Measurements from ENCODE around the gene CTSD. TPM values are rescaled to one million over a fixed set of nuclear protein-coding genes. Genes with fewer than 3 reads are reported as not detected.

Gene CTSD
- polyA plus RNA-seq, 1 of the 3 experiments (the other 2 are of a cell fraction) = 187 TPM

DNA sequence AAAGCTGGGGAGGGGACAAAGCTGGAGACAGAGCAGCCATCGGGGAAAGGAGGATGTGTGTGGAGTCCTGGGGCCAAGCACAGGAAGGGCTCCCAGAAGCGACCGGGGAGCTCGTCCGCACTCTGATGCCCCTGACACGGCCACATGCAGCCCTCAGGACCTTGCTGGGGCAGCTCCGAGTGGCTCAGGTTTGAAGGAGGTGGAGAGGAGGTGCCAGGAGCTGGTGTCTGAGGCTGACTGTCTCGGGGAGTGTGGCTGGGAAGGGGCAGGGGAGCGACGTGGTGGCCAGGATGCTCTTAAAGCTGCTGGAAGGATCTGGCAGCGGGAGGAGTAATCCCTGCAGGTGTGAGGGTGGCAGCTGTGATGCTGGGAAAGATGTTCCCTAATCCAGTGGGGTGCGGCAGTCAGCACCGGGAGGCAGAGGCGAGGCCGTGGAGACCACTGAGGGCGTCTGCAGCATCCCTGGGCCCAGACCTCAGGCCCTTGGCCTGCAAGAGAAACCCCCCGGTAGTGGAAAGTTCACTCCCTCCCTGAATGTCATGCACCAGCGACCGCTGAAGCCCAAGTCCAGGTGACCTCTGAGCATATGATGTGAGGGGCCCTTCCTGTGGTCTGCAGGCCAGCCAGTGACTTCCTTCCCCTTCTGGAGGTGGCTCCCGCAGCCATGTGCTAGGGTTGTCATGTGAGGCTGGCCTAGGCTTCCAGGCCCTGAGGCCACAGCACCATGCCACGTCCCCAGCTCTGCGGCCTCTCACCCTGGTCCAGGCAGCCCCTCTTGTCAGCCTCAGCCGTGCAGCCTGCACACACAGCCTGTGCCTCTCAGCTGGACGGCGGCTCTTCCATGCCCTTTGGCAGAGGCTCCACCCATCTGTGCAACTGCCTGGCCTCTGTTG, 17.2 kb upstream of the CTSD start:
- Histone ChIP-seq H3K9me3 (no peaks in the 10 kb centered on the region), H3K4me3 (ENCODE audit: low read depth in 2 of 2, low read length in 1 of 2) (no peak overlapping the region), H3K27me3 (ENCODE audit: insufficient read depth) (no peaks in the 10 kb centered on the region), H3F3A (replicated peaks; ENCODE audit: insufficient read depth) (no peaks in the 10 kb centered on the region), H2AFZ (ENCODE audit: low read depth) (no peak overlapping the region), H3K36me3 (replicated peaks in 1 of 2; ENCODE audit: control insufficient read depth in 1 of 2, insufficient read depth in 2 of 2, low read length in 1 of 2) (no peaks in the 10 kb centered on the region), H3K27ac (ENCODE audit: low read depth in 2 of 2, low read length in 1 of 2) (no peak overlapping the region; a peak in 1 of 4 replicates), H3K79me2 (ENCODE audit: insufficient read depth) (no peaks in the 10 kb centered on the region), H3K9me2 (no peaks in the 10 kb centered on the region), H3K4me1 (ENCODE audit: control insufficient read depth in 1 of 2, insufficient read depth in 2 of 2, low read depth in 1 of 2, low read length in 1 of 2) (peaks cover 0 to 7% of the 10 kb centered on the region in 2 experiments; a peak in 1 of 4 replicates), H3K9ac (no peak overlapping the region), H4K20me1 (ENCODE audit: insufficient read depth) (no peaks in the 10 kb centered on the region), H3K4me2 (no peak overlapping the region)
- peak; percentile 61 for DNase-seq
- peak; percentile 28; the same call in 1 of the 2 replicates for TF ChIP-seq MXI1 (IDR thresholded peaks at IDR 0.05; ENCODE audit: low read depth, low read length)
- TF ChIP-seq POLR2AphosphoS5 (IDR thresholded peaks at IDR 0.05; ENCODE audit: low read depth, low read length) = no peak
- 76% methylated on average over 15 of the region's 25 CpGs for WGBS (ENCODE audit: low lambda C conversion rate)
- ChIA-PET POLR2A (no interaction called here), CTCF (interaction anchor here (0.6 to 1.7 kb wide), 3 partner anchors 24 to 87 kb away, joined by 3 to 7 read pairs (median 3); no protein-coding TSS in a partner anchor)

DNA sequence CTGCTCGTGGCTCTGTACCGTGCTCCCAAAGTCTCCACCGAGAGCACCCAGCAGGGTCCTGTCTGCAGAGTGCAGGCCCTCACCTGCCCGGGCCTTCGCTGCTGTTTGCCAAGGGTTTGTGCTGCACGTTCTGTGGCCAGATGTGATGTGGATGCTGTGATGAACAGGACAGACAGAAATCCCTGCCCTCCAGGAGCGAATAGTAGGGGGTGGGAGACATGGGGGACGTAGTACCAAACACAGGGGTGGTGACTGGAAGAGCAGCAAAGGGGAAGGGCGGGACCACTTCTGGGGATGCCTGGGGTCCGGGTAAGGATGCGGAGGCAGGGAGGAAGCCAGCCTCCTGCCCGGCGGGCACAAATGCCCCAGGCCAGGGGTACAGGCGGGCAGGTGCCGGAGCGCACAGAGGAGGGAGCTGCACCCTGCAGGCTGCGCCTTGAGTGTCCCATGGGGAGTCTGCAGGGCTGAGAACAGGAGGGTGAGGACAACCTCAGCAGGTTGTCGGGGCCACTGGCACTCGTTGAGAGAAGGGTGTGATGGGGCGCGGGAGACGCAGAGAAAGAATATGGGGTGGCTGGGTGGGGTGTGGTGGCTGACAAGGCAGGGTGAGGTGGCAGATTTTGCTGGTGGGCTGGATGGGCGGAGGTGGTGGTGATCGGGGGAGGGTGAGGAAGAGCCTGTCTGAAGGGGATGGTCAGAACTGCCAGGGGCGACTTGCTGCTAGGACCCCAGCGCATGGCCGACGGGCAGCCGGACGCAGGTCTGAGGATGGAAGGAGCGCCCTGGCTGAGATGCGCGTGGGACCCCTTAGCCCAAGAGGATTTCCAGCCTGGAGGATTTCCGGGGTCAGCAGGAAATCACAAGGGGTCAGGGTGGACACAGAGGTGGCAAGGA, 16.3 kb upstream of the CTSD start:
- ChIA-PET CTCF (interaction anchor here (1.3 to 1.7 kb wide), 2 partner anchors 25 to 53 kb away, joined by 3 to 7 read pairs; no protein-coding TSS in a partner anchor), POLR2A (no interaction called here)
- Histone ChIP-seq H3K4me1 (ENCODE audit: control insufficient read depth in 1 of 2, insufficient read depth in 2 of 2, low read depth in 1 of 2, low read length in 1 of 2) (peaks cover 0 to 7% of the 10 kb centered on the region in 2 experiments; a peak in 1 of 4 replicates), H3K79me2 (ENCODE audit: insufficient read depth) (no peaks in the 10 kb centered on the region), H3K27me3 (ENCODE audit: insufficient read depth) (no peaks in the 10 kb centered on the region), H3K4me2 (no peak overlapping the region), H3K9ac (no peak overlapping the region), H3K9me3 (no peaks in the 10 kb centered on the region), H4K20me1 (ENCODE audit: insufficient read depth) (no peaks in the 10 kb centered on the region), H3K9me2 (no peaks in the 10 kb centered on the region), H3K36me3 (replicated peaks in 1 of 2; ENCODE audit: control insufficient read depth in 1 of 2, insufficient read depth in 2 of 2, low read length in 1 of 2) (no peaks in the 10 kb centered on the region), H3F3A (replicated peaks; ENCODE audit: insufficient read depth) (no peaks in the 10 kb centered on the region), H3K4me3 (ENCODE audit: low read depth in 2 of 2, low read length in 1 of 2) (no peak overlapping the region), H2AFZ (ENCODE audit: low read depth) (no peak overlapping the region), H3K27ac (ENCODE audit: low read depth in 2 of 2, low read length in 1 of 2) (no peak overlapping the region)
- peak; percentile 21 for DNase-seq
- TF ChIP-seq SIN3A (IDR thresholded peaks at IDR 0.05; ENCODE audit: borderline replicate concordance, low read depth, low read length) = no peak
- TF ChIP-seq RXRA (IDR thresholded peaks at IDR 0.05; ENCODE audit: borderline replicate concordance, low read depth) = no peak
- WGBS (ENCODE audit: low lambda C conversion rate) = 83% methylated on average over 29 of the region's 34 CpGs

DNA sequence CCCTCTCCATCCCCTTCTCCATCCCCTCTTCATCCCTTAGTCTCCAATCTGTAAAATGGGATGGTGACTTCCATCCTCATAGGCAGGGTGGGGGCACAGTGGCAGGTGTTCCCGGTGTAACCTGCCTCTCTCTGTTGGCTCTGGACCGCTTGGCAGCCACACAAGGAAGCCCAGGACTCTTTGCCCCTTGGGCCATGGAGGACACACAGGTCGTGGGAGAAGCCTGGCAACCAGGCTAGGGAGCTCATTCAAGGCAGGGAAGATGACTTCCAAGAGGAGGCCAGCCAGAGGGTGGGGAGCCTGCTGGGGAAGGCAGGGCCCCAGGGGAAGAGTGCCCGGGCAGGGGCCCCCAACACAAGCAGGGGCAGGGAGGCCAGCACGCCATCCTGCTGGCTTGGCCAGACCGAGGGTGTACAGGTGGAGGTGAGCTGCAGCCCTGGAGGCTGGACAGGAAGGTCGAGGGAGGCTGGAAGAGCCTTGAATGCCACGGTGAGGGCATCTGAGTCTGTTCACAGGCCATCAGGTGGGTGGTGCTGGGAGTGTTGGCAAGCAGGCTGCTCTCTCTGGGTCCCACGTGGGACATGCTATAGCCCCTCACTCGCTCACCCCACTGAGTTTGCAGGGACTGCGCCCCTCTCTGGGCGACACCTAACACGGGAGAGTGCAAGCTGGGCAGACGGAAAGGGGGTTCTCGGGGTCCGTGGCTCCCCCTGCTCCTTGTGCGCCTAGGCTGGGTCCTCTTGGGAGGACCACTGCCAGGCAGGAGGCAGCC, 15.5 kb upstream of the CTSD start:
- Histone ChIP-seq H2AFZ (ENCODE audit: low read depth) (no peak overlapping the region), H3K27me3 (ENCODE audit: insufficient read depth) (no peaks in the 10 kb centered on the region), H3K9me2 (no peaks in the 10 kb centered on the region), H3K9ac (no peak overlapping the region), H4K20me1 (ENCODE audit: insufficient read depth) (no peaks in the 10 kb centered on the region), H3K4me1 (ENCODE audit: control insufficient read depth in 1 of 2, insufficient read depth in 2 of 2, low read depth in 1 of 2, low read length in 1 of 2) (peaks cover 0 to 7% of the 10 kb centered on the region in 2 experiments; a peak in 1 of 4 replicates), H3K36me3 (replicated peaks in 1 of 2; ENCODE audit: control insufficient read depth in 1 of 2, insufficient read depth in 2 of 2, low read length in 1 of 2) (no peaks in the 10 kb centered on the region), H3K4me3 (ENCODE audit: low read depth in 2 of 2, low read length in 1 of 2) (no peak overlapping the region), H3K27ac (ENCODE audit: low read depth in 2 of 2, low read length in 1 of 2) (no peak overlapping the region), H3F3A (replicated peaks; ENCODE audit: insufficient read depth) (no peaks in the 10 kb centered on the region), H3K4me2 (no peak overlapping the region), H3K79me2 (ENCODE audit: insufficient read depth) (no peaks in the 10 kb centered on the region), H3K9me3 (no peaks in the 10 kb centered on the region)
- 69% methylated on average over 9 of the region's 17 CpGs for WGBS (ENCODE audit: low lambda C conversion rate)
- CTCF ChIA-PET = interaction anchor here (1.0 kb wide), 1 partner anchor 85 kb away, joined by 4 read pairs; no protein-coding TSS in a partner anchor
- no peak for DNase-seq
- POLR2A ChIA-PET = no interaction called here
- TF ChIP-seq POLR2AphosphoS5 (IDR thresholded peaks at IDR 0.05; ENCODE audit: low read depth, low read length) (no peak), GABPA (IDR thresholded peaks at IDR 0.05; ENCODE audit: low read depth) (no peak), FOSL2 (IDR thresholded peaks at IDR 0.05; ENCODE audit: borderline replicate concordance, low read depth) (no peak), GATA2 (CRISPR knock-in tag; IDR thresholded peaks at IDR 0.05) (no peak), MXI1 (IDR thresholded peaks at IDR 0.05; ENCODE audit: low read depth, low read length) (no peak), ELF1 (IDR thresholded peaks at IDR 0.05) (no peak), MEF2A (IDR thresholded peaks at IDR 0.05; ENCODE audit: borderline replicate concordance, low read depth) (no peak), RXRA (IDR thresholded peaks at IDR 0.05; ENCODE audit: borderline replicate concordance, low read depth) (no peak), FOXM1 (IDR thresholded peaks at IDR 0.05; ENCODE audit: low read depth) (no peak), CHD2 (IDR thresholded peaks at IDR 0.05; ENCODE audit: low read length, partially characterized antibody) (no peak)
- TF ChIP-seq, protein P1, sequence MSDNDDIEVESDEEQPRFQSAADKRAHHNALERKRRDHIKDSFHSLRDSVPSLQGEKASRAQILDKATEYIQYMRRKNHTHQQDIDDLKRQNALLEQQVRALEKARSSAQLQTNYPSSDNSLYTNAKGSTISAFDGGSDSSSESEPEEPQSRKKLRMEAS (IDR thresholded peaks at IDR 0.05; ENCODE audit: low read depth) = no peak
- TF ChIP-seq, protein P2, sequence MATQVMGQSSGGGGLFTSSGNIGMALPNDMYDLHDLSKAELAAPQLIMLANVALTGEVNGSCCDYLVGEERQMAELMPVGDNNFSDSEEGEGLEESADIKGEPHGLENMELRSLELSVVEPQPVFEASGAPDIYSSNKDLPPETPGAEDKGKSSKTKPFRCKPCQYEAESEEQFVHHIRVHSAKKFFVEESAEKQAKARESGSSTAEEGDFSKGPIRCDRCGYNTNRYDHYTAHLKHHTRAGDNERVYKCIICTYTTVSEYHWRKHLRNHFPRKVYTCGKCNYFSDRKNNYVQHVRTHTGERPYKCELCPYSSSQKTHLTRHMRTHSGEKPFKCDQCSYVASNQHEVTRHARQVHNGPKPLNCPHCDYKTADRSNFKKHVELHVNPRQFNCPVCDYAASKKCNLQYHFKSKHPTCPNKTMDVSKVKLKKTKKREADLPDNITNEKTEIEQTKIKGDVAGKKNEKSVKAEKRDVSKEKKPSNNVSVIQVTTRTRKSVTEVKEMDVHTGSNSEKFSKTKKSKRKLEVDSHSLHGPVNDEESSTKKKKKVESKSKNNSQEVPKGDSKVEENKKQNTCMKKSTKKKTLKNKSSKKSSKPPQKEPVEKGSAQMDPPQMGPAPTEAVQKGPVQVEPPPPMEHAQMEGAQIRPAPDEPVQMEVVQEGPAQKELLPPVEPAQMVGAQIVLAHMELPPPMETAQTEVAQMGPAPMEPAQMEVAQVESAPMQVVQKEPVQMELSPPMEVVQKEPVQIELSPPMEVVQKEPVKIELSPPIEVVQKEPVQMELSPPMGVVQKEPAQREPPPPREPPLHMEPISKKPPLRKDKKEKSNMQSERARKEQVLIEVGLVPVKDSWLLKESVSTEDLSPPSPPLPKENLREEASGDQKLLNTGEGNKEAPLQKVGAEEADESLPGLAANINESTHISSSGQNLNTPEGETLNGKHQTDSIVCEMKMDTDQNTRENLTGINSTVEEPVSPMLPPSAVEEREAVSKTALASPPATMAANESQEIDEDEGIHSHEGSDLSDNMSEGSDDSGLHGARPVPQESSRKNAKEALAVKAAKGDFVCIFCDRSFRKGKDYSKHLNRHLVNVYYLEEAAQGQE (IDR thresholded peaks at IDR 0.05; ENCODE audit: low read depth, low read length) = no peak
